Embryonic facial prominence (tissue), 1 donor: ENCODE measurements around the gene HCRT.
"Not testable (repeated sequence)": the region's sequence is repeated elsewhere in the genome, so short reads cannot be mapped to it uniquely, and the experiment has no call there.

Experiments used
- DNase-seq: peaks from one replicate; pipeline ENCODE4 v3.0.0-alpha.2; 2016; ENCODE audit errors: extremely low spot score

HCRT gene, protein sequence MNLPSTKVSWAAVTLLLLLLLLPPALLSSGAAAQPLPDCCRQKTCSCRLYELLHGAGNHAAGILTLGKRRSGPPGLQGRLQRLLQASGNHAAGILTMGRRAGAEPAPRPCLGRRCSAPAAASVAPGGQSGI

DNA sequence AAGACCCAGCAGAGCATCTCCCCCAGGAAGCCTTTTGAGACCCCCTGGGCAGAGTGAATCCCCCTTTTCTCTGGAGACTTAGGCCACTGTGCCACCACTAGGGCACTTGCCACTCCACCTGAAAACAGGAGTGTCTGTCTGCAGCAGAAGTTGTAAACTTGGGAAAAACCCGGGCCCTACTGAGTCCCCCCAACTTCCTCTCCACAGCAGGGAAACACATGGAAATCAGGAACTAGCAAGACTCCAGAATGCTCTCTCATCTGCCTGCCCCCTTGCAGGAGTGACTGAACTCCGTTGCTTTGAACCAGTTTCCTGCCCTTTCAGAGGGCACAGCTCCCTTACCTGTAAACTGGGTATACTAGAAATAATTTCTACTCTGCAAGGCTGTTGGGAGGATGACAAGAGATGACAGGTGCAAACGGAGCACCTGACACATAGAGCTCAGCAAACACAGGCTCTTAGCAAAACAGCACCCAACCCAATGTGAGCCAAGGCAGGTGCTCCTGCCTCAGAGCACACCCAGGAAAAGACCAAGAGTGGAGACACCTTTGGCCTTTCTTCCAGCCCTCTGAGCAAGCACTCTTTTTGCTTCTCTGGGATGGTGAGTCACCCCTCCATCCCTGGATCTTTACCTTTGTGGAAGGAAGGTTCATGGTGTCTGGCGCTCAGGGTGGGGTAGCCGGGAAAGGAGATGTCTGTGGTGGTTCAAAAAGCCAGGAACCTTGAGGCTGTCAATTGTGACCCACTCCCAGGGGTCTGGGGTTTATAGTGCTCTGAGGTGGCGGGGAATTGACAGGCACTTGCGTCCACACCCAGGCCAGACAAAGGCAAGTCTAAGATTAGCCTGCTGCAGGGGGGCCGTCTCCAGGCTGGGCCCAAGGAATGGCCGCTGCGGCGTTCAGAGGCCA, at the start of gene HCRT:
Gene HCRT, minus strand, starts transcription at position 740 of the 908 bp plus-strand sequence. Its CDS starts 87 bp downstream, at position 653.
- DNase-seq: no peak

DNA sequence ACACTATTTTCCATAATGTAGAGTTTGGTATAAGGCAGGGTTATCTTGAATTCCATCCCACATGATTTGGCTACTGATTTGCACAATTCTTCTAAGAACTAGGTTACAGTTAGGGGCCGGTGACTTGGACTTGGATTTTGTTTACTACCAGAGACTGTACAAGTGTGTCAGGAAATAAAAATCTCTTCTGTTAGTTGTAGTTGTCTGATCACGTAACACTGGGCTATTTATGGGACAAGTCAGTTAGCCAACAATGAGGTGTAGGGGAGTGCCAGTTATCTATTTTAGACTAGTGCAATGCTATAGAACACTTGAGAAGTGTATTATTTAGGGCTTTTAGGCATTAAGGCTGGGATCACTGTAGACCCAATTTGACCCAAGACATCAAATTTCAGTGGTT, 48.7 kb upstream of the HCRT start:
- no peak for DNase-seq

- no peak for DNase-seq
These were observed 47.9 kb upstream of the HCRT start for GRCh38 chr17:42233156-42233555.

DNA sequence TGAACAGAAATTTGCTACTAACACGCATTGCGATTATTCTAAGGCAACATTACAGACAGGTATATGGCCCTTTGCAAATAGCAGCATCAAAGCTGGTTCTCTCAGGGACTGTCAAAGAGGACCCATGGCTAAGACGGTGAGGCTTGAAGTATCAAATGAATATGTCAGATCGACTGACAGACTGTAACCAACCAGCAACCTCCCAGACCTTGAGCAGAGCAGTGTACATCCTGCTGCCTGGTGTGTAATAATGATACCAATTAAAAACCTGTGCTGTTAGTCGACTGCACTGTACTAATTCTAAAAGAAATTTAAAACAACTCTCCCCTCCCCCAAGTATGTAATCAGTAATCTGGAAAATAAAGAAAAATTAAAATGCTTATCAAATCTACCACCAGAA, 45.0 kb upstream of the HCRT start:
- DNase-seq: no peak

DNA sequence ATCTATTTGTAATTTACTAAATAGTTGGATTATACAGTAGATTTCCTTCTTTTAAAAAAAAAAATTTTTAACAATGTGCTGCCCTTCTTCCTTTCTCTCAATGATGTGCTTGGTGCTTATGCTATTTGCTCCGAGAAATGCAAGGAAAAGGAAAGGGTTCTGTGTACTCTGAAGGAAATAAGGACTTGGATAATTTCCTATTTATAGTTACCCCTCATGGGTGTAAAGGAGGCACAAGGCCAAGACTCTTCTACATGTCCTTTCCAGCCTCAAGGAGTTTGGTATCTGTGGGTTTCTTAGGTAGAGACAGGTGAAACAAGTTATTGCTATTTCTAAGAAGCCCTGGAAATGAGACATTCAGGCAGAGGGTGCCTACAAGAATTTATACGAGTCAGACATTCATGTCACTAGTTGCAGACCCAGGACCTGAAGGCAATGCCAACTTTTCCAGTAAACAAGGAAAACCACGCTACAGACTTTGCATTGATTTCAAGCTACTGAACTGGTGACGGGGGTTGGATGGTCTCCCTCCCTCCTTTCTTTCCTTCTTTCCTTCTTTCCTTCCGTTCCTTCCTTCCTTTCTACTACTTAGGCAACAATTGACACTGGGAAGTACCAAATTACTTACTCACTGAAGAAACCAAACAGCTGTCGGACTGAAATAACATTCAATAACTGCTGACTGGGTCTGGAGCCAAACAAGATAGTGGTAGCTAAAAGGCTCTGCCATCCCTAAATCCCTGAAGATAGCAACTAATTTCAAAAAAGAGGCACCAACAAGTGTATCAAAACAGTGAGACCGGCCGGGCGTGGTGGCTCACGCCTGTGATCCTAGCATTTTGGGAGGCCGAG, 42.8 kb upstream of the HCRT start:
- no peak for DNase-seq

- DNase-seq: no peak
These were observed 40.4 kb upstream of the HCRT start for GRCh38 chr17:42225646-42226045.

- no peak for DNase-seq
These were observed 39.4 kb upstream of the HCRT start for GRCh38 chr17:42224651-42225050.

DNA sequence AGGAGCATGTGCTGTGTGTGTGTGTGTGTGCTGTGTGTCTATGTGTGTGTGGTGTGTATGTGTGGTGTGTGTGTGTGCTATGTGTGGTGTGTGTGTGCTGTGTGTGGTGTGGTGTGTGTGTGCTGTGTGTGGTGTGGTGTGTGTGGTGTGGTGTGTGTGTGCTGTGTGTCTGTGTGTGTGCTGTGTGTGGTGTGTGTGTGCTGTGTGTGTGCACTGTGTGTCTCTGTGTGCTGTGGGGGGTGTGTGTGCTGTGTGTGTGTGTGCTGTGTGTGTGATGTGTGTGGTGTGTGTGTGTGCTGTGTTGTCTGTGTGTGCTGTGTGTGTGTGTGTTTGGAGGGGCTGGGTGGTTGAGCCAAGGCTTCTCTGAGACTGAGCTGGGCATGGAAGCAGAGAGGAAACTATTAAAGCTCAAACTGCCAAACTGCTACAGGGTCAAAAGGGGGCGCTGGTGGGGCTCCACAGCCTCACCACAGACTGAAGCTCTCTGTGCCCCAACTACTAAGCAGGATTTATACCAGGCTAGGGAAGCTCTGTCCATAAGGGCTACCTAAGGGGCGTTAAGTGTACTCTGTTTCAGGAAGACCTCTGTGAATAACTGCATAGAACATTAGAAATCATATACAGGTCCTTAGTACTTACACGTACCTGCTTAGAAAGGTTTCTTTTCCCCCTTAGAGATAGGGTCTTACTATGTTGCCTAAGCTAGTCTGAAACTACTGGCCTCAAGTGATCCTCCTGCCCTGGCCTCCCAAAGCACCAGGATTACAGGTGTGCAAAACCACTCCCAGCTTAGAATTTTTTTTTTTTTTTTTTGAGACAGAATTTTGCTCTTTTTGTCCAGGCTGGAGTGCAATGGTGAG, 36.9 kb upstream of the HCRT start:
- no peak for DNase-seq

- not testable (repeated sequence) for DNase-seq
These were observed 34.0 kb upstream of the HCRT start for GRCh38 chr17:42219280-42219679.

DNA sequence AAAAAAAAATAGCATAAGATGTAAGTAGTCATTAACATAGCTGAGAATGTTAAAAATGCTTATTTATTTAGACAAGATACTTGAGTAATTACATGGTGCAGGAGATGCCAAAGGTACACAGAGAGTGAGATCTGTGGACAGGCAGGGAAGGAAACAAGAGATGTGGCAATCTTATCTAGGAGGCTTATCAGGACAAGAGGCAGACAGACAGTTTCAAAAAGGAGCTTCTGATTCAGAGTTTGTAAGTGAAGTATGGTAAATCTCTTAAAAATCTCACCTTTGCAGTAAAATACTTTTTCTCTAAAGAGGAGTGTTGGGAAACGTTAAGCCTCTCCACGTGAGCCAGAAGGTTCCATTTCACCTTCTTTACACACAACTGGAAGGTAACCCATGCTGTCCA, 28.9 kb upstream of the HCRT start:
- no peak for DNase-seq

- no peak for DNase-seq
These were observed 27.1 kb upstream of the HCRT start for GRCh38 chr17:42212382-42212781.

GRCh38 chr17:42211921-42212341, 26.7 kb upstream of the HCRT start:
- DNase-seq: not testable (repeated sequence)

- DNase-seq: no peak
These were observed 24.8 kb upstream of the HCRT start for GRCh38 chr17:42210046-42210445.

DNA sequence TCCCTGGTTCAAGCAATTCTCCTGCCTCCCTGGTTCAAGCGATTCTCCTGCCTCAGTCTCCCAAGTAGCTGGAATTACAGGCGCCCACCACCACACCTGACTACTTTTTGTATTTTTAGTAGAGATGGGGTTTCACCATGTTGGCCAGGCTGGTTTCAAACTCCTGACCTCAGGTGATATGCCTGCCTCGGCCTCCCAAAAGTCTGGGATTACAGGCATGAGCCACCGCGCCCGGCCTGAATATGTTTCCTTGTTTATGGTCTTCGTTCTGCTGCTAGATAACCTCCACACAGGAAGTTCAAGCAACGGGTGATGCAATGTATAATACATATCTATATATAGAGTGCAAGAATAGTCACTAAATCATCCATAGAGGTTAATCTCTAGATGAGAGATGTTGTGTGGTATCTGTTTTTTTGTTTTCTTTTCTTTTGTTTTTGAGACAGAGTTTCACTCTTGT, 20.9 kb upstream of the HCRT start:
- DNase-seq: not testable (repeated sequence)

DNA sequence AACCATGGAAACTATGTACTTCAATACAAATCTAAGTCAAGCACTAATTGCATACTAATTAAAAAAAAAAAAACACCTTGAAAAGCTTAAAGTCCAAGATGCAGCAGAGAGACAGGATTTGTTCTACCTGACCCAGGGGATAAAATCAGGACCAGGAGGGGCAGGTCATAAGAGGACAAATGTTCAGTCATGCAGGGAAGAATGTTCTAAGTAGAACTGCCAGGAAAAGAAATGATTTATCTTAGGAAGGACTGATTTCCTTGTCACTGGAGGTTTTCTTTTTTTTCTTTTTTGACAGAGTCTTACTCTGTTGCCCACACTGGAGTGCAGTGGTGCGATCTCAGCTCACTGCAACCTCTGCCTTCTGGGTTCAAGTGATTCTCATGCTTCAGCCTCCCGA, 18.1 kb upstream of the HCRT start:
- DNase-seq: no peak

DNA sequence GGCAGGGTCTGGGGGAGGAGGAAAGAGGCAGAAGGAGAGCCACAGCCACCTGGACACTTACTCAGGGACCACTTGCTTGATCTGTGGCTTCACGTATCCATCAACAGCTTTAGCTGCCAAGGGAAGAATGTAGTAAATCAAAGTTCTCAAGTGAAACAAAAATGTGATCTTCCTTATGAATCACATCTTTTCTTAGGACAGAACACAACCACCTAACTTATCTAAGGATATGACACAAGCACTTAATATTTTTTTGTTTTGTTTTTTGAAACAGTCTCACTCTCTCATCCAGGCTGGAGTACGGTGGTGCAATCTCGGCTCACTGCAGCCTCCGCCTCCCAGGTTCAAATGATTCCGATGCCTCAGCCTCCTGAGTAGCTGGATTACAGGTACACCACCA, 17.4 kb upstream of the HCRT start:
- no peak for DNase-seq

- no peak for DNase-seq
These were observed 16.9 kb upstream of the HCRT start for GRCh38 chr17:42202159-42202558.

- DNase-seq: no peak
These were observed 16.2 kb upstream of the HCRT start for GRCh38 chr17:42201458-42201772.

- DNase-seq: no peak
These were observed 15.6 kb upstream of the HCRT start for GRCh38 chr17:42200706-42201457.

GRCh38 chr17:42199416-42200011, 14.3 kb upstream of the HCRT start:
- DNase-seq: no peak
